ENCODE data around the gene SYNPO.
A peak's percentile ranks its signal among the peaks of the same experiment; 100 is the strongest.

Gene SYNPO

GRCh38 chr5:150630016-150630415, 10.4 kb upstream of the SYNPO start:
- H3K27me3 ChIP-seq, result no peaks in the 10 kb centered on the region
- H3K9me3 ChIP-seq, result no peaks in the 10 kb centered on the region
- no peak overlapping the region for H3K4me2 ChIP-seq
- no peak for TF ChIP-seq Cebpa-rat (IDR thresholded peaks at IDR 0.05)
- no peak overlapping the region for H3K27ac ChIP-seq
- peaks cover 98% of the 10 kb centered on the region for H3K4me1 ChIP-seq
- peaks cover 74% of the 10 kb centered on the region for H4K20me1 ChIP-seq
- peaks cover 44% of the 10 kb centered on the region for H3K36me3 ChIP-seq
- H3K4me3 ChIP-seq, result no peak overlapping the region
- H3K9ac ChIP-seq, result no peak overlapping the region

GRCh38 chr5:150630461-150631325, 9.8 kb upstream of the SYNPO start:
- Histone ChIP-seq H3K27ac (peak overlapping the region; percentile 24; the same call in 1 of the 2 replicates), H3K4me2 (no peak overlapping the region), H3K9ac (no peak overlapping the region), H3K4me1 (peaks cover 97% of the 10 kb centered on the region), H3K36me3 (peaks cover 47% of the 10 kb centered on the region), H3K27me3 (no peaks in the 10 kb centered on the region), H4K20me1 (peaks cover 81% of the 10 kb centered on the region), H3K4me3 (no peak overlapping the region), H3K9me3 (no peaks in the 10 kb centered on the region)
- TF ChIP-seq Cebpa-rat (IDR thresholded peaks at IDR 0.05), result no peak

- Histone ChIP-seq H3K36me3 (peaks cover 47% of the 10 kb centered on the region), H3K27ac (0 out of 2 replicates have a peak overlapping the region, but pooled peaks have one; percentile 24), H3K4me3 (no peak overlapping the region), H4K20me1 (peaks cover 84% of the 10 kb centered on the region), H3K4me2 (no peak overlapping the region), H3K27me3 (no peaks in the 10 kb centered on the region), H3K4me1 (peaks cover 97% of the 10 kb centered on the region), H3K9me3 (no peaks in the 10 kb centered on the region), H3K9ac (no peak overlapping the region)
- no peak for TF ChIP-seq Cebpa-rat (IDR thresholded peaks at IDR 0.05)
Measured at GRCh38 chr5:150631326-150631701, 9.1 kb upstream of the SYNPO start.

- Histone ChIP-seq H3K27me3 (no peaks in the 10 kb centered on the region), H3K27ac (peak overlapping the region; percentile 22), H3K4me3 (no peak overlapping the region), H3K9ac (no peak overlapping the region), H3K4me2 (peak overlapping the region; percentile 28; the same call in 1 of the 2 replicates), H3K9me3 (no peaks in the 10 kb centered on the region), H4K20me1 (peaks cover 86% of the 10 kb centered on the region), H3K36me3 (peaks cover 47% of the 10 kb centered on the region), H3K4me1 (peaks cover 97% of the 10 kb centered on the region)
- no peak for TF ChIP-seq Cebpa-rat (IDR thresholded peaks at IDR 0.05)
Measured at GRCh38 chr5:150632305-150633160, 7.9 kb upstream of the SYNPO start.

- no peaks in the 10 kb centered on the region for H3K27me3 ChIP-seq
- H3K4me1 ChIP-seq, result peaks cover 97% of the 10 kb centered on the region
- H4K20me1 ChIP-seq, result peaks cover 91% of the 10 kb centered on the region
- TF ChIP-seq Cebpa-rat (IDR thresholded peaks at IDR 0.05), result no peak
- no peak overlapping the region for H3K27ac ChIP-seq
- no peak overlapping the region for H3K9ac ChIP-seq
- no peak overlapping the region for H3K4me3 ChIP-seq
- H3K4me2 ChIP-seq, result no peak overlapping the region
- H3K36me3 ChIP-seq, result peaks cover 47% of the 10 kb centered on the region
- no peaks in the 10 kb centered on the region for H3K9me3 ChIP-seq
Measured at GRCh38 chr5:150633429-150633828, 7.0 kb upstream of the SYNPO start.

- H4K20me1 ChIP-seq, result peaks cover 92% of the 10 kb centered on the region
- no peak for TF ChIP-seq Cebpa-rat (IDR thresholded peaks at IDR 0.05)
- H3K27ac ChIP-seq, result no peak overlapping the region
- no peak overlapping the region for H3K4me3 ChIP-seq
- H3K27me3 ChIP-seq, result no peaks in the 10 kb centered on the region
- H3K9ac ChIP-seq, result 0 out of 2 replicates have a peak overlapping the region, but pooled peaks have one; percentile 20
- peaks cover 95% of the 10 kb centered on the region for H3K4me1 ChIP-seq
- peaks cover 25% of the 10 kb centered on the region; the same call in 1 of the 2 replicates for H3K36me3 ChIP-seq
- H3K9me3 ChIP-seq, result no peaks in the 10 kb centered on the region
- peak overlapping the region; percentile 72 for H3K4me2 ChIP-seq
Measured at GRCh38 chr5:150636391-150637244, 3.8 kb upstream of the SYNPO start.

- peaks cover 20% of the 10 kb centered on the region; the same call in 1 of the 2 replicates for H3K36me3 ChIP-seq
- H3K9ac ChIP-seq, result peak overlapping the region; percentile 20; the same call in 1 of the 2 replicates
- peak overlapping the region; percentile 33 for H3K27ac ChIP-seq
- no peak overlapping the region for H3K4me3 ChIP-seq
- H4K20me1 ChIP-seq, result peaks cover 91% of the 10 kb centered on the region
- H3K27me3 ChIP-seq, result no peaks in the 10 kb centered on the region
- H3K4me1 ChIP-seq, result peaks cover 91% of the 10 kb centered on the region
- no peak for TF ChIP-seq Cebpa-rat (IDR thresholded peaks at IDR 0.05)
- peak overlapping the region; percentile 72 for H3K4me2 ChIP-seq
- H3K9me3 ChIP-seq, result no peaks in the 10 kb centered on the region
Measured at GRCh38 chr5:150637245-150638052, 3.0 kb upstream of the SYNPO start.

- H4K20me1 ChIP-seq, result peaks cover 91% of the 10 kb centered on the region
- H3K27ac ChIP-seq, result peak overlapping the region; percentile 33; the same call in 1 of the 2 replicates
- H3K36me3 ChIP-seq, result peaks cover 17% of the 10 kb centered on the region; the same call in 1 of the 2 replicates
- H3K27me3 ChIP-seq, result no peaks in the 10 kb centered on the region
- no peaks in the 10 kb centered on the region for H3K9me3 ChIP-seq
- no peak for TF ChIP-seq Cebpa-rat (IDR thresholded peaks at IDR 0.05)
- no peak overlapping the region for H3K4me3 ChIP-seq
- H3K9ac ChIP-seq, result 0 out of 2 replicates have a peak overlapping the region, but pooled peaks have one; percentile 20
- peak overlapping the region; percentile 72 for H3K4me2 ChIP-seq
- peaks cover 91% of the 10 kb centered on the region for H3K4me1 ChIP-seq
Measured at GRCh38 chr5:150638053-150638444, 2.4 kb upstream of the SYNPO start.
